GM19438 (cell line): Measurements from ENCODE around the gene PDZRN4.
"Not testable (repeated sequence)": the region's sequence is repeated elsewhere in the genome, so short reads cannot be mapped to it uniquely, and the experiment has no call there.

Source experiments
- ATAC-seq: cut with Tn5 transposase; IDR thresholded peaks from one replicate; pipeline ENCODE4 v1.9.1; 2021; ENCODE audit warnings: low read depth; ENCODE audit not compliant: unreplicated experiment

Gene PDZRN4

DNA sequence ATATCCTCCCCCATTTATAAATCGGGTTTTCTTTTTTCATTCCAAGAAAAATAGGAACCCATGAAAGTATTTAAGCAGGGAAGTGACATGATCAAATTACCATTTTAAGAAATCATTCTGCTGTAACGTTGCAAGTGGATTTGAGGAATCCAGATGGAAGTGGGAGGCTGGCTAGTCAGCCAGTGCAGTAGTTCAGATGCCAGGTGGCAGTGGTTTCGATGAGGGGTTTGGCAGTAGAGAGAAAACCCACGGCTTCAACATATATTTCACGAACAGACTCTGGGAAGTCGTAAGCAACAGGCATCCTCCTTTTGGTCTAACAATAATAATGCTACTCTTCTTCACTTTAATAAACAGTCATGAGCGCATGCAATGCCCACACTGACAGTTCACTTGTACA is 25.0 kb downstream of the PDZRN4 start:
- no peak for ATAC-seq

DNA sequence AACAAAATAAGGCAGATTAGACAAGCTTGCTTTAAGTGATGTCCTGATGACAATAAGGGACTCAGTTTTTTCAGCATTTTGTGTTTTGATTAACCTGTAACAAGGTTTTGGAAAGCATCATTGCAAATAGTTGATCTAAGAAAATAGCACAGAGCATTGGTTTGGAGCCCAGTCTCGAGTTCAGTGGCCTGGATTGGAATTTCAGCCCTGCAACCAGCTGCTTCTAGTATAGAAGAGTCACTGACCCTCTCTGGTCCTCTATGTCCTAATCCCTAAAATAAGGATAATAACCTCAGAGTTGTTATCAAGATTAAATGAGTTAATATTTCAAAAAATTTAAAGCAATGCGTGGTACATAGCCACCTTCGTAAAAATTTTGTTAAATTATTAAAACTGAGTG is 25.5 kb downstream of the PDZRN4 start:
- ATAC-seq = no peak

DNA sequence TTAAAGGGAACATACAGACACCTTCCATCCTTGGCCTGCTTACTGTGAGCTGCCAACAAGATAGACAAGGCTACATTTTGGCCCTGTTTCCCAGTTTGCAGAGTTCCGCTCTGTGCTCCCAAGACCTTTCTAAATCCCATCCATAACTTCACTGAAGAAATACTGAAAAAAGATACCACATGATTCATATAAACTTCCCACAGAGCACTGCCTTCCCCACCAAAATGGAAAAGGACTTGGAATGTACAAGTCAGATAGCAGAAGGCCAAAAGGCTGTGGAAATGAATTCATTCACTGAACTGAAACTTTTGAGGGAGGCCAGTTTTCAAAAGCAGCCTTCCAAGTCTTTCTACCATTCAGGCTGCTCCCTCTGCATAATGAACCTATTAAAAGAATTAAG is 29.6 kb downstream of the PDZRN4 start:
- ATAC-seq = no peak

DNA sequence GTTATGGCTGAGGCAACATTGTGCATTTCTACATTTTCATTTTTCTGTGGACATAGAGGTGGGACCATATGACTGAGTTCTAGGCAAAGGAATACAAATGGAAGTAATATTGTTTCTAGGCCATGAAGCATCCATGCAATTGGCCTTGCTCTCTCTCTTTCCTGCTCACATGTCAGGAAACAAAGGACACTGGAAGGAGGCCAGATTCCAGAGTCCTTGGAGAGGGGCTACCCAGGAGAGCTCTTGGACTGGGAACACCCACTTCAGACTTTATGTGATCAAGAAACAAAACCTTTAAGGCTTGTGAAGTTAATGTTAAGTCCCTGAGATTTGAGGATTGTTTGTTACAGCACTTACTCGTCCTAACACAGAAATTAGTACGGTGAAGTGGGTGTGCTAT is 32.8 kb downstream of the PDZRN4 start:
- ATAC-seq = no peak

DNA sequence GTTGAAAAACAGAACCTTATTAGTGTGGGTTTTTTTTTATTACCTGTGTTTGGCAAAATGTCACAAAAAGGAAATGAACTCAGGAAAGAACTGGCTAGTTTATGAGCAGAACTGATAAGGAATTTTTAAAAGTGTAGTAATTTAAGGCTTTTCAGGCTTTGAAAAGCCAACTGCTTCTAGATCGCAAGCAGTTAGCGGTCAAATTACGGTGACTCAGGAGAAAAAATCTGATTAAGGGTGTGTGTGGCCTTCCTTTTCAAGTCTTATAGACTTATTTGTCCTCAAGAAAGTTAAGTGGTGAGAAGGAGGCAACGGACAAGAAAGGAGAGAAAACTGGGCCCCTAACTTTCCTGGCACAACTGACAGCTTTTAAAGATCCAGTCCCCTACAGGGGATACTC is 33.4 kb downstream of the PDZRN4 start:
- no peak for ATAC-seq

DNA sequence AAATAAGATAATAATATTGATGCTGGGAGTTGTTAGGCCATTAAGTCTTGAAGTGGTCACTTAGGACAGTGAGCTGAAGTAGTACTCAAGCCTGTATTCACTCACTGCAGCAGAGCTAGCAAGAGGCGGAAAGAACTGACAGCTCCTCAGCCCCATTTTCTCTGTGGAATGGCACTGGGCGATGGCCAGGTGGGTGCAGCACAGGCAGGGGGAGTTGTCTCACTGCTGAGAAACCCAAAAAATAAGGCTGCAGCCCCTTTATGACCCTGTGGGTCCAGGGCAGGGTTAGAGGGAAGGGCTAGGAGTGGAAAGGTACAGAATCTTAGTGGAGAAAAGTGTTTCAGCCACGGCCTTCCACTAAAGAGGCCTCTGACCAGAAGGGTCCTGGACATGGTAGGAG is 35.5 kb downstream of the PDZRN4 start:
- ATAC-seq = no peak

DNA sequence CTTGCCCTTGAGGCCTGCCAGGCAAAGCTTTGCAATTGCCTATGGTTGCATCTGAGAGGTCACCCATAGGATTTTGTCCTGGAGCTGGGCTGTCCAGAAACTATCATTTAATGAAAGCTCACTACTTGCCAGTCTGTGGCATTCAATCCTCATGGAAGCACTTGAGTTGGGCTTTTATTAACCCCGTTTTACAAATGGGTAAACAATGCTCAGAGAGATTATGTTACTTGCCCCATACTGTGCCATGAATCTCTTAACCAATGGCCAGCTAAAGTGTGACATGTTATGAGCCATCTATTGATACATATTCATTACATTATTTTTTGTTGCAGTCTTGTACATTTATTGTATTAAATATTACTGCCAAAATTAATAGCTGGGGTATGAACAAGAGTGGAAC is 35.9 kb downstream of the PDZRN4 start:
- no peak for ATAC-seq

DNA sequence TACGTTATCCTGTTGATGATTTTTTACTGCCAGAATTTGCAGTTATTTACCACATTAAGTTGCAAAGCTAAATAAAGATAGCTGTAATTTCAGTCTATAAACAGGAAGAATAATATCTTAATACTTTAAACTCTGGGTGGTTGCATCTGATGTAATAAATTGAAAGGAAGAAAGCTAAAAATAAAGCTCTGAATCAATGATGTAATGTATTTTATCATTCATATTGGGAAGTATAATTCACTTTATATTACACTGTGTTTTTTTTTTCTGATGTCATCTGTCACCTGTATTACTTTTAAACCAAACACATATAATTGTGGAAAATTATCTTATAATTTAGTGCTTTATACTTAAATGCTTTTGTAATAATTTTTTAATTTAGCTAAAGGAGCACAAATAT is 37.1 kb downstream of the PDZRN4 start:
- no peak for ATAC-seq

DNA sequence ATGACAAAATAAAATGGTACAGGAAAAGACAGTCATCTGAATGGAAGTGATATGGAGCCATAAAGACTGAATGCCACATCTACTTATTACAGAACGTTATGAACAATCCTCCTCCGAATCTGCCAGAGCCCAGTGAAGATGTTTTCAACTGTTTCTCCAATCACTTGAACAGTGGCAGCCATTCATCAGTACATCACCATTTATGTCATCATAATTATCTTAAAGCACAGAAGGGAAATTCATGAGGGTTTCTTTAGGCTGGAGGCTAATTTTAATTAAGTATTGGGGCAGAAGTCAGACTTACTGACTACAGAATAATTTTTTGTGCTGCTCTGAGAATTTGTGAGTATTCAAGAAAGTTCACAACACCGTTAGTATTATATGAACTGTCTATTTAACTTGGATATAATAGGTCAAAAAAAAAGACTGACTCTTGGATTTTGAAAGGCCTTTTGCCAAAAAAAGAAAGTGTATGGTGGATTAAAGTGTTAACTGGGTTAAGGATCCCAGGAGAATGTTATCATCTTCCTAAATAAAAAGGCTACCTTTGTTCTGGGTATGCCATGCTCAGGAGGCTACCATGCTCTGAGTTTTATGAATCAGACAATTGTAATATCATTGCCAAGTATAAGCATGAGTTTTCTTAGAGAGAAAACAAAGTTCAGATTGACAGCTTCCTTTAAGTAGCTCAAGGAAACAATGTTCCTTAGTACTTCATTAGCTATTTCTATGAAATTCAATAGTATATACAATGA is 40.1 kb downstream of the PDZRN4 start:
- ATAC-seq = no peak

DNA sequence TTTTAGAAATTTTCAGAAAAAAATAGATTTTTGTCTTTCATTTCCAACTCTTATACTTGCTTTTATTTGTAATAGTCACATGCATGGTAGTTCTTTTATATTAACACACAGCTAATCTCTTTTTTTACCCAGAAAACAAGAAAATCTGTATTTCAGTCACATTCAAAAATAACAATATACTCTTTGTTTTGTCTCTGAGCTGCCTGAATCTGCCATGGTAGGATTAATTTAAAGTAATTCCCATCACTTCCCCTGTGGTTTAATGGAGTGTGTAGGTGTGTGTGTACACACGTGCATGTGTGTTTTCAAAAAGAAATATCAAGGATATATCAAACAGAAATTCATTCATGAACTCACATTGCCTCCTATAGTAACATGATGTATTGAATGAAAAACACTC is 42.6 kb downstream of the PDZRN4 start:
- no peak for ATAC-seq

DNA sequence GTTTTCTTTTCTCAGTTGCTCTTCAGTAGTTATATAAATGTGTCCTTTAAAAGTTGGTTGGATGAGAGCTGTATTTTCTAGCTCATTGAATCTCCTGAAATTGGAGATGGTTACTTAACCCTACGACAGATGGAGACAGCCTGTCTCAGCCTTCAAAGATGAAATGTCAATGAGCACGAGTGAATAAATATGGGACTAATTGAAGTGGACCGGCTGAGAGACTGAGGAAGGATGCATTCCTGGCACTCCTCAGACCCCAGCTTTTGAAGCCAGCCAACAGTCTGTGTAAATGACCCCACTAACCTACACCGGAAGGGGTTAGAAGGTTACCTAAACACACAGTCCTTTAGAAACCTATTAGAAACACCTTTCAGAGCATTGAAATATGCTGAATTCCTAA is 46.6 kb downstream of the PDZRN4 start:
- no peak for ATAC-seq

DNA sequence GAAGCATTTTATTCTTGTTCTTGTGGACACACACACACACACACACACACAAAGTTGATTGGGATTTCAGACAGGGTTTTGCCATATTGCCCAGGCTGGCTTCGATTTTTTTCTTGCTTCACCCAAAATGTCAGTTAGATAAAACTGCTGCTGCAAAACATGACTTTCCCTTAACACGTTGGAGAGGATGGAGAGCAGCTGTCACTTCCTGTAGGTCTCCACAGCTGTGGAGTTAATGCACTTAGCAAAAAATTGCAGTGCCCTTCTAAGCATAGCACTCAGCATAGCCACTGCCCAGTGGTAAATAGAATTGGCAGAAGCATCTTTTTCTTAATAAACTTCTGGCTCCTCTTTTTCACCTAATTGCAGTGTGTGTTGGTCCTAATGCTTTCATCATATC is 54.5 kb downstream of the PDZRN4 start:
- ATAC-seq = no peak

DNA sequence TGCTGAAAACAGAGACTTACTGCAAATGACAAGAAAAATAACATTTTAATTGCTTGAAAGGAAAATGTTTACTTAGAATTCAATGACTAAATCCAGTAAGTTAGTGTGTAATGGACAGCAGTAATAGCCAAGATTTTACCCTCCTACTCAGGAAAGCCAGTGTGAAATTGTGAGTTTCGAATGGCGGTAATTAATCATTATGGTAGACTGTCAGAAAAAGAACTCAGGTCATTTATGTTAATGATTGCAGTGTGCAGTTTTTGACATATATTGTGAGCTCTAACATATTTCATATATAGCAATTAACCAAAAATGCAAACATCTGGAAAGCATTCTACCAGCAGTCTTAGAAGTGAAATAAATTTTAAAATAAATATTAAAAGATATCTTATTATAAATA is 60.3 kb downstream of the PDZRN4 start:
- ATAC-seq = no peak

DNA sequence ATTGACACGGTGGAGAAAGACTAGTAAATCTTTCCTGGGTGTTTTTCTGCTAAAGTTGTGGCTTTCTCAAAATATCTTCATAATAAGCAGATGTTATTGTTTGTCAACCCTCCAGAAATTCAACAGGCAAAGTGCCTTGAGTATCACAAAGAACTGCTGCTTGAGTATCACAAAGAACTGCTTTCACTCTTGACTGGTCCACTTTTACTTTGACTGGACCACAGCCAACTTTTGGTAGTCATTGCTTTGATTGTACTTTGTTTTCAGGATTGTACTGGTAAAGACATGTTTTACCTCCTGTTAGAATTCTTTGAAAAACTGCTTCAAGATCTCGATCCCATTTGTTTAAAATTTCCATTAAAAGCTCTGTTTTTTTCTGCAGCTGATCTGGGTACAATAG is 62.6 kb downstream of the PDZRN4 start:
- no peak for ATAC-seq

DNA sequence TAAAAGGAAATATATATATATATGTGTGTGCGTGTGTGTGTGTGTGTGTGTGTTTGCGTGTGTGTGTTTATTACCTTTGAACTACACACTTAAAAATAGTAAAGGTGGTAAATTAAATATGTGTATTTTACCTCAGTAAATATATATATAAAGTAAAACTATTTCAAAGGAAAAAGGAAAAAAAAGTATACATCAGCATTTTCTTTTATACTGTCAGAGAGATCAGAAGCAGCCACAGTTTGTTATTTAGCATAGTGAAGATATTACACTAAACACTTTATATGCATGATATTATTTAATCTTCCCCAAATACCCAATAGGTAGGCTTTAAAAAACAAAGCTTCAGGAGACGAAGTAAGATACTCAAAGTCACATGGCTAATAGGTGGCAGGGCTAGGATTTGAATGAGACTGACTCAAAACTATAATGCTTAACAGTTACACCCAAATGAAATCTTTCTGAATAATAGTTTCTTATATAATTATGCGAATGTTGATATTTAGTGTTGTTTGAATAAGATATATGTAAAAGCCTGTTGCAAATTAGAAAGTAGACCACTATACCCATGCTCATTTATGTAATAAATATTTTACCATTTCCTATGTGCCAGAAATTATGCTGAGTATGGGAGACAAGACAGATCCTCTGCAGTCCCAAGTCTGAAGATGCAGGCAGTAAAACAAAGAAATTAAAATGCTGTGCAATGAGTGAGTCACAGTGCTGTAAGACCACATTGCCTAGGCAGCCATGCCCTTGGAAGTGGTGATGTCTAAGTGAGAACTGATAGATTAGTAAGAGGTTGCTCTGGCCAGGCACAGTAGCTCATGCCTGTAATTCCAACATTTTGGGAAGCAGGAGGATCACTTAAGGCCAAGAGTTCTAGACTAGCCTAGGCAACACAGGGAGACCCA is 66.1 kb downstream of the PDZRN4 start:
- no peak for ATAC-seq

DNA sequence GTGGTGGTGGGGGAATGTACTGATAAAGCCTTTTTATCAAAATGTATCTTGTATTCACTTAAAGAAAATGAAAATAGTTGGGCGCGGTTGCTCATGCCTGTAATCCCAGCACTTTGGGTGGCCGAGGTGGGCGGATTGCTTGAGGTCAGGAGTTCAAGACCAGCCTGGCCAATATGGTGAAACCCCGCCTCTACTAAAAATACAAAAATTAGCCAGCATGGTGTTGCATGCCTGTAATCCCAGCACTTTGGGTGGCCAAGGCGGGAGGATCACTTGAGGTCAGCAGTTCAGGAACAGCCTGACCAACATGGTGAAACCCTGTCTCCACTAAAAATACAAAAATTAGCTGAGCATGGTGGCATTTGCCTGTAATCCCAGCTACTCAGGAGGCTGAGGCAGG is 75.1 kb downstream of the PDZRN4 start:
- not testable (repeated sequence) for ATAC-seq

DNA sequence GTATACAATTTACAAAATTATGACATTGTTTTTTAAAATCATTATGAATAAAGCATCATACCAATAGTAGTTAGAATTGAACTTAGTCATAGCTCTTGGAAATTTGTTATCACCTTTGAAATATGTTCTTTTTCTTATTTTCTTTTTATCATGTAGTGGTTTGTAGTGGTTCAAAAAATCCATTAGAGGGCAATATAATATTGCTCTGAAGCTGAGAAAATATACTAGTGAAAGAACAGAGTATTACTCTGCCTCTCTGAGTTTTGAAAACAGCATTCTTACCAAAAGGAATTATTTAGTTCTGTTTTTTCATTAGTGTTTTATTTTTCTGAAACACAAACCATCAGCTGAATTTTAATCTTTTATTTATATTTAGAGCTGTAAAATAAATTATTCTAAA is 76.2 kb downstream of the PDZRN4 start:
- ATAC-seq = no peak

DNA sequence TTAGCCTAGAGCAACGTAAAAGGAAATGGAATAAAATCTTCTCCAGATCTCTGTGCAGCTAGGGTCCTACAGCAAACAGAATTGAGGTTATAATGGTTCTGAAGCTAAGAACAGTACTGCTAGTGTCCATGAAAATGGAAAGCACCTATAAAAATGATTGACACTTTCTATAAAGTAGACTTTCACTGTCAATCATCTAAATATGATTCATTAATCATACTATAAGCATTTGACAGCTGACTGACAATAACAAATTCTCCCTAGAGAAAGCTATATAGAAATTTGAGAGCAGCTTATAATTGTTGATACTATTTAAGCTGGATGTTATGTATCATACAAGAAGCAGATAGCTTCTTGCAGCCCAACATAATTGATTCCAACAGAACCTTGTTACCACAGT is 80.9 kb downstream of the PDZRN4 start:
- no peak for ATAC-seq

DNA sequence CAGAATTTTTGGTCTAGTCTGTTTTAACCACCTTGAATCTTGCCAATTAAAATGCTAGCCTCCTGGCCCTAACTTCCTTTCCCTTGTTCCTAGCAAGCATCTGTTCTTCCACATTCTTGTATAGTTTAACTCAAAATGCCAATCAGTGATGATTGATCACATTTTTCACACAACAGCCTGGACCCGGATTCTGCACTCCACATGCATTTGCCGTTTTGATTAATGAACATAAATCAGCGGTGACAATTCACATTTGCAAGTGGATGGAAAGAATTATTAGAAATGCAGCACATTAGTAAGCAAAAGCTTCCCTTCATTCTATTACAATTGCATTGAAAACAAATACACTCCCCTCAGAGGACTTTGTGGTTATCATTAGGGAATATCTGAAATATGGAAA is 83.4 kb downstream of the PDZRN4 start:
- no peak for ATAC-seq

DNA sequence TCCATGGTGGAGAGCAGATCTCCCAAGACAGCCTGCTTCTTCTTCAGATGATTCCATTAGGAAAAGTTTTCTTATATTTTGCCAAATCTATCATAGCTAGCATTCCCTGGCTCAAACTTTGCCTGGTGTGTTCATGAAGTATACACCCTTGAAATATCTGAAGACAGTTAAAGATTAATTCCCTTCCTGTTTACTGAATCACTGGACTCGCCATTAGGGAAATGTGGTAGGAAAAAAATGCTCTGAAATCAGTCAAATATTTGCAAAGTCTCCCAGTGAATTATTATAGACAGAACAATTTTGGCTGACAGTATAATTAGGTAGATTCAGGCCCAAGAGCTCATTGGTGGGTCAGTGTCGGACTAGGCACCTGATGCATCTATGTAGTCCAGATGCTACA is 86.5 kb downstream of the PDZRN4 start:
- no peak for ATAC-seq

DNA sequence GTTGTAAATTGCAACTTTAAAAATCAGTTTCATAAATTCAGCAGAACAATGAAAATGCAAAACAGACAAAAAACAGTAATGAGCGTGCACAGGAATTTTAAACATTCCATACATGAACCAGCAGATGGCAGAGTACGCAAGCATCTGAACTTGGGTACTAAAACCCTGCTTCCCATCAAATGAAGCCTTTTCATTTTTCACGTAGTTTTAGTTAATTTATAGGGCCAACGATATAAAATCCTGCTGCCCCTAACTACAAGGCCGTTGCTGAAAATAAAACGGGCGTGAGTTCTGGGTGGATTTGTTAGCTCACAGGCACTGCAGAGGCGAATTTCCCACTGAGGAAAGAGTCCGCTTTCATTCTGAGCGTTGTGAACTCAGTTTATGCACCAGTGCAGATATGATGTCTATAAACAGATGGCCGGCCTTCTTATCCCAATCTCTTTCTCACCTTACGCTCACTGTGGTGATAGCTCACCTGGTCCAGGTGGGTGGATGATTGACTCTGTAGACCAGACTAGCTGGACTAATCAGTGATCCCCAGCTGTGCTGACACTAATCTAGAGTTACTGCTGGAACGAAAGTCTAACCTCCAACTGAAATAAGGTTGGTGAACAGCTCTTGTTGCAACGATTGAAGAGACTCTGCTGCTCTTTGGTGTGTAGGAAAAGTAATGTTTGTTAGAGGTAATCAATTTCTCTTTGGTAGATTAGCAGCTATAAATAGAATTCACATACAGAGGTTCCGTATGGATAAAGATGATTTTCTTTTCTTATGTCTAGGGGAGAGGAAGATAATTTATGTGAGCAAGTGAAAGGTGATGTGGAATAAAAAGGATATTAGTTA is 89.2 kb downstream of the PDZRN4 start:
- no peak for ATAC-seq
